ENCODE data around the gene COL2A1.

COL2A1 gene

GRCh38 chr12:48019639-48020265, 15.5 kb upstream of the COL2A1 start:
- no peaks in the 10 kb centered on the region for H3K36me3 ChIP-seq (ENCODE audit: insufficient read depth, low read length)
- H3K27me3 ChIP-seq (ENCODE audit: control insufficient read depth in 1 of 2, insufficient read depth in 2 of 2, low read length in 2 of 2): no peaks in the 10 kb centered on the region
- H3K4me3 ChIP-seq (ENCODE audit: low read depth in 1 of 2, low read length in 2 of 2): no peak overlapping the region
- no peaks in the 10 kb centered on the region for H3K4me1 ChIP-seq (ENCODE audit: insufficient read depth, low read length)
- no peak overlapping the region for H3K27ac ChIP-seq (ENCODE audit: low read depth, low read length)
- H3K9ac ChIP-seq (ENCODE audit: low read length): no peak overlapping the region
- no peaks in the 10 kb centered on the region for H3K9me3 ChIP-seq (ENCODE audit: low read length)

- Histone ChIP-seq H3K9me3 (ENCODE audit: low read length) (no peaks in the 10 kb centered on the region), H3K4me1 (ENCODE audit: insufficient read depth, low read length) (no peaks in the 10 kb centered on the region), H3K4me3 (ENCODE audit: low read depth in 1 of 2, low read length in 2 of 2) (no peak overlapping the region), H3K27ac (ENCODE audit: low read depth, low read length) (no peak overlapping the region), H3K9ac (ENCODE audit: low read length) (no peak overlapping the region), H3K36me3 (ENCODE audit: insufficient read depth, low read length) (no peaks in the 10 kb centered on the region), H3K27me3 (ENCODE audit: control insufficient read depth in 1 of 2, insufficient read depth in 2 of 2, low read length in 2 of 2) (no peaks in the 10 kb centered on the region)
Observed at GRCh38 chr12:48018618-48018995, 14.3 kb upstream of the COL2A1 start.

- no peaks in the 10 kb centered on the region for H3K4me1 ChIP-seq (ENCODE audit: insufficient read depth, low read length)
- H3K27ac ChIP-seq (ENCODE audit: low read depth, low read length): no peak overlapping the region
- H3K9me3 ChIP-seq (ENCODE audit: low read length): no peaks in the 10 kb centered on the region
- no peaks in the 10 kb centered on the region for H3K27me3 ChIP-seq (ENCODE audit: control insufficient read depth in 1 of 2, insufficient read depth in 2 of 2, low read length in 2 of 2)
- no peak overlapping the region for H3K4me3 ChIP-seq (ENCODE audit: low read depth in 1 of 2, low read length in 2 of 2)
- no peak overlapping the region for H3K9ac ChIP-seq (ENCODE audit: low read length)
- no peaks in the 10 kb centered on the region for H3K36me3 ChIP-seq (ENCODE audit: insufficient read depth, low read length)
Observed at GRCh38 chr12:48017921-48018617, 13.8 kb upstream of the COL2A1 start.

GRCh38 chr12:48017496-48017895, 13.2 kb upstream of the COL2A1 start:
- H3K9ac ChIP-seq (ENCODE audit: low read length): no peak overlapping the region

GRCh38 chr12:48016373-48017020, 12.2 kb upstream of the COL2A1 start:
- Histone ChIP-seq H3K9me3 (ENCODE audit: low read length) (no peaks in the 10 kb centered on the region), H3K36me3 (ENCODE audit: insufficient read depth, low read length) (no peaks in the 10 kb centered on the region), H3K27me3 (ENCODE audit: control insufficient read depth in 1 of 2, insufficient read depth in 2 of 2, low read length in 2 of 2) (no peaks in the 10 kb centered on the region), H3K4me3 (ENCODE audit: low read depth in 1 of 2, low read length in 2 of 2) (no peak overlapping the region), H3K4me1 (ENCODE audit: insufficient read depth, low read length) (no peaks in the 10 kb centered on the region), H3K9ac (ENCODE audit: low read length) (no peak overlapping the region), H3K27ac (ENCODE audit: low read depth, low read length) (no peak overlapping the region)

More at GRCh38 chr12:48017496-48017895, 13.2 kb upstream of the COL2A1 start:
- H3K36me3 ChIP-seq (ENCODE audit: insufficient read depth, low read length): no peaks in the 10 kb centered on the region
- no peak overlapping the region for H3K4me3 ChIP-seq (ENCODE audit: low read depth in 1 of 2, low read length in 2 of 2)
- no peaks in the 10 kb centered on the region for H3K9me3 ChIP-seq (ENCODE audit: low read length)
- no peaks in the 10 kb centered on the region for H3K27me3 ChIP-seq (ENCODE audit: control insufficient read depth in 1 of 2, insufficient read depth in 2 of 2, low read length in 2 of 2)
- no peak overlapping the region for H3K27ac ChIP-seq (ENCODE audit: low read depth, low read length)
- H3K4me1 ChIP-seq (ENCODE audit: insufficient read depth, low read length): no peaks in the 10 kb centered on the region

GRCh38 chr12:48015954-48016353, 11.7 kb upstream of the COL2A1 start:
- no peaks in the 10 kb centered on the region for H3K36me3 ChIP-seq (ENCODE audit: insufficient read depth, low read length)
- H3K9ac ChIP-seq (ENCODE audit: low read length): no peak overlapping the region
- H3K27ac ChIP-seq (ENCODE audit: low read depth, low read length): no peak overlapping the region
- no peaks in the 10 kb centered on the region for H3K27me3 ChIP-seq (ENCODE audit: control insufficient read depth in 1 of 2, insufficient read depth in 2 of 2, low read length in 2 of 2)
- no peaks in the 10 kb centered on the region for H3K4me1 ChIP-seq (ENCODE audit: insufficient read depth, low read length)
- H3K4me3 ChIP-seq (ENCODE audit: low read depth in 1 of 2, low read length in 2 of 2): no peak overlapping the region
- H3K9me3 ChIP-seq (ENCODE audit: low read length): no peaks in the 10 kb centered on the region

GRCh38 chr12:48015129-48015528, 10.9 kb upstream of the COL2A1 start:
- Histone ChIP-seq H3K4me1 (ENCODE audit: insufficient read depth, low read length) (no peaks in the 10 kb centered on the region), H3K27ac (ENCODE audit: low read depth, low read length) (no peak overlapping the region), H3K9me3 (ENCODE audit: low read length) (no peaks in the 10 kb centered on the region), H3K36me3 (ENCODE audit: insufficient read depth, low read length) (no peaks in the 10 kb centered on the region), H3K4me3 (ENCODE audit: low read depth in 1 of 2, low read length in 2 of 2) (no peak overlapping the region), H3K9ac (ENCODE audit: low read length) (no peak overlapping the region), H3K27me3 (ENCODE audit: control insufficient read depth in 1 of 2, insufficient read depth in 2 of 2, low read length in 2 of 2) (no peaks in the 10 kb centered on the region)

GRCh38 chr12:48013287-48013686, 9.0 kb upstream of the COL2A1 start:
- H3K9ac ChIP-seq (ENCODE audit: low read length): no peak overlapping the region
- H3K36me3 ChIP-seq (ENCODE audit: insufficient read depth, low read length): no peaks in the 10 kb centered on the region
- no peaks in the 10 kb centered on the region for H3K4me1 ChIP-seq (ENCODE audit: insufficient read depth, low read length)
- H3K4me3 ChIP-seq (ENCODE audit: low read depth in 1 of 2, low read length in 2 of 2): no peak overlapping the region
- peaks cover 0 to 6% of the 10 kb centered on the region in 2 donors for H3K27me3 ChIP-seq (ENCODE audit: control insufficient read depth in 1 of 2, insufficient read depth in 2 of 2, low read length in 2 of 2)
- no peaks in the 10 kb centered on the region for H3K9me3 ChIP-seq (ENCODE audit: low read length)
- H3K27ac ChIP-seq (ENCODE audit: low read depth, low read length): no peak overlapping the region

- Histone ChIP-seq H3K27ac (ENCODE audit: low read depth, low read length) (no peak overlapping the region), H3K9ac (ENCODE audit: low read length) (no peak overlapping the region), H3K4me3 (ENCODE audit: low read depth in 1 of 2, low read length in 2 of 2) (no peak overlapping the region)
Observed at GRCh38 chr12:48012070-48012469, 7.8 kb upstream of the COL2A1 start.

GRCh38 chr12:48010366-48010970, 6.2 kb upstream of the COL2A1 start:
- Histone ChIP-seq H3K4me1 (ENCODE audit: insufficient read depth, low read length) (no peaks in the 10 kb centered on the region), H3K9ac (ENCODE audit: low read length) (no peak overlapping the region), H3K27ac (ENCODE audit: low read depth, low read length) (no peak overlapping the region), H3K9me3 (ENCODE audit: low read length) (no peaks in the 10 kb centered on the region), H3K36me3 (ENCODE audit: insufficient read depth, low read length) (no peaks in the 10 kb centered on the region), H3K4me3 (ENCODE audit: low read depth in 1 of 2, low read length in 2 of 2) (no peak overlapping the region), H3K27me3 (ENCODE audit: control insufficient read depth in 1 of 2, insufficient read depth in 2 of 2, low read length in 2 of 2) (peaks cover 8 to 13% of the 10 kb centered on the region in 2 donors)

More at GRCh38 chr12:48012070-48012469, 7.8 kb upstream of the COL2A1 start:
- Histone ChIP-seq H3K27me3 (ENCODE audit: control insufficient read depth in 1 of 2, insufficient read depth in 2 of 2, low read length in 2 of 2) (peaks cover 0 to 6% of the 10 kb centered on the region in 2 donors), H3K4me1 (ENCODE audit: insufficient read depth, low read length) (no peaks in the 10 kb centered on the region), H3K9me3 (ENCODE audit: low read length) (no peaks in the 10 kb centered on the region), H3K36me3 (ENCODE audit: insufficient read depth, low read length) (no peaks in the 10 kb centered on the region)

- H3K4me1 ChIP-seq (ENCODE audit: insufficient read depth, low read length): peaks cover 7% of the 10 kb centered on the region
- no peak overlapping the region for H3K9ac ChIP-seq (ENCODE audit: low read length)
- H3K27me3 ChIP-seq (ENCODE audit: control insufficient read depth in 1 of 2, insufficient read depth in 2 of 2, low read length in 2 of 2): peaks cover 17 to 23% of the 10 kb centered on the region in 2 donors
- no peak overlapping the region for H3K4me3 ChIP-seq (ENCODE audit: low read depth in 1 of 2, low read length in 2 of 2)
- H3K27ac ChIP-seq (ENCODE audit: low read depth, low read length): no peak overlapping the region
- H3K36me3 ChIP-seq (ENCODE audit: insufficient read depth, low read length): no peaks in the 10 kb centered on the region
- H3K9me3 ChIP-seq (ENCODE audit: low read length): no peaks in the 10 kb centered on the region
Observed at GRCh38 chr12:48009471-48009870, 5.2 kb upstream of the COL2A1 start.

Data from muscle layer of colon (tissue), 2 donors.